Choroid plexus epithelial cell (primary cell): ENCODE measurements around the gene RNASE13.

Experiments used
- DNase-seq: peaks from one replicate; pipeline ENCODE4 v3.0.0-alpha.2; 2010; ENCODE audit warnings: low read depth
- H3K4me3 ChIP-seq: 2 replicates; pipeline ENCODE4 v1.5.1; 2011; ENCODE audit warnings: low read depth, mild to moderate bottlenecking, control low read depth, low read length, moderate library complexity
- CTCF ChIP-seq: conservative IDR thresholded peaks from 2 replicates; pipeline ENCODE4 v1.5.1; 2011; ENCODE audit warnings: low read depth, mild to moderate bottlenecking, control low read depth, inconsistent platforms, low read length, moderate library complexity

The RNASE13 gene

GRCh38 chr14:21040370-21040925 is 5.8 kb upstream of the RNASE13 start:
- H3K4me3 ChIP-seq: no peak overlapping the region
- no peak for DNase-seq
- no peak for TF ChIP-seq CTCF

GRCh38 chr14:21039585-21040369 is 5.2 kb upstream of the RNASE13 start:
- no peak overlapping the region for H3K4me3 ChIP-seq
- peak; percentile 86 for TF ChIP-seq CTCF
- DNase-seq: peak; percentile 88

GRCh38 chr14:21038441-21039422 is 4.1 kb upstream of the RNASE13 start:
- DNase-seq: peak; percentile 68
- H3K4me3 ChIP-seq: no peak overlapping the region
- no peak for TF ChIP-seq CTCF

GRCh38 chr14:21037156-21037555 is 2.5 kb upstream of the RNASE13 start:
- DNase-seq: no peak
- H3K4me3 ChIP-seq: no peak overlapping the region
- TF ChIP-seq CTCF: no peak

- TF ChIP-seq CTCF: no peak
- no peak for DNase-seq
- no peak overlapping the region for H3K4me3 ChIP-seq
Observed at GRCh38 chr14:21036751-21037150, 2.1 kb upstream of the RNASE13 start.

GRCh38 chr14:21033133-21033698 is 1.4 kb downstream of the RNASE13 start:
- no peak for TF ChIP-seq CTCF
- DNase-seq: no peak
- H3K4me3 ChIP-seq: no peak overlapping the region
